ENCODE results near the gene RNF126.
"Not testable (repeated sequence)": the region's sequence is repeated elsewhere in the genome, so short reads cannot be mapped to it uniquely, and the experiment has no call there.

Gene RNF126

DNA sequence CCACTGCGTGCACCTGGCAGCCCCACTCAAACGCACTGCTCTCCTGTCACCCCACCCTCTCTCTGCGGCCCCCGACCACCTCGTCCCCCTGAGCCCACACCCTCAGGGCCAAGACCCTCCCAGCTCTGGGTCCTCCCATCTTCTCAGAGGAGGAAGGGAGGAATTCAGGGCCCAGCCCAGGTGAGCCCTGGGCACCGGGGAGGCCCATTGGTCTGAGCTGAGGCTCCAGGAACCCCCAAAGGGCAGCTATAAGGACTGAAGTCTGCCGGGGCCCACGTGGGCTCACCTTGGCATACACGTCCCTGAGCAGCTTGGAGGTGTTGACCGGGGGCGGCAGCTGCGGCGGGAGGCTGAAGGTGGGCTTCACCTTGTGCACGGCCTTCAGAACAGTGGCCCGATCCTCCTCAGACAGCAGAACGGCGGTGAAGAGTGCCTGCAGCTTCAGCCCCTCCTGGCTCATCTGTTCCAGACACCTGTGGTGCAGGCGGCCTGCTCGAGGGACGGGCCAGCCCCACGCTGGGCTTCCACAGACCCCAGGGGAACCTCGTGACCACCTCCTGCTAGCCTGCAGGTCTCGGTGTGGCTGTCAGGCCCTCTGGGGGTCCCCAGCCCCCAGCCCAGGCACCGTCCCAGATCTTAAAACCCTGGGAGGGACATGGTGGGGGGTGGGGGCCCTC lies 38.4 kb downstream of the RNF126 start:
- DNase-seq = no peak

DNA sequence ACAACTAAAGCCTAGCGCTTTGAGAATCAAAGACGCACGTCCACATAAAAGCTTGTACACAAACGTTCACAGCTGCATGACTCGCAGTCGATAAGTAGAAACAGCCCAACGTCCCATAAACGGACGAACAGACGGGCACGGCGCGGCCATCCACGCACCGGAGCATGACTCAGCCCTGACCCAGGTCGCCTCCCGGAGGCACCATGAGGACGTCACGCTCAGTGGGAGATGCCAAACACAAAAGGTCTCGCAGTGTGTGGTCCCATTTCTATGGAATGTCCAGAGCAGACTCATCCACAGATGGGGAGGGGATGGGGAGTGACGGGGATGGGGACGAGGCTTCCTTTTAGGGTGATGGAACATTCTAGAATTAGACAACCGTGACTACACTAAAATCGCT lies 39.0 kb downstream of the RNF126 start:
- DNase-seq = no peak

DNA sequence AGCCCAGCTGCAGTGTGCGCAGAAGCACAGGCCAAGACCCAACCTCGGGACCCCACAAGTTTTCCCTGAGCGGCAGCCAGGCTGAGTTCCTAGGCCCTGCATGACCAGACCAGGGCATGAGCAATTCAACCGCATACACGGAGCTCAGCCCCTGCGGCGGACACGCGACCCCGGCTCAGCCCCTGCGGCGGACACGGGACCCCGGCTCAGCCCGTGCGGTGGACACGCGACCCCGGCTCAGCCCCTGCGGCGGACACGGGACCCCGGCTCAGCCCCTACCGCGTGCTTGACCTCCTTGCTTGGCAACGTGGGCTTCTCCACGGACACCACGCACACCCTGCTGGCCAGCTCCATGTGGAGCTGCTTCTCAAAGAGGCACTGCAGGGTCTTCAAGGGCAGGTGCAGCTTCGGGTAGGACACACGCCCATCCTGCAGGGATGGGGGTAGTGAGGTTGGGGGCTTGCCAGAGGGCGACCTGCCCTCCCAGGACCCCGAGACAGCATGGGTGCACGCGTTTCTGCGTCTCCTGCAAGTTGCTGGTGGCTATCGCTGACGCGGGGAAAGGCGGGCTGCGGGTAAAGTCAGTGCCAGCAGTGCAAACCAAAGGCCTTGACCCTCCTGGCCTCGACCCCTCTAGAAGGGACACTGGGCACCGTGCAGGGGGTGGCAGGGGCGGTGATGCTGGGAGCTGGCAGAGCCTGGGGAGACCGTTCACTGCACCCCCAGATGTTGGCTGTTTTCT lies 39.7 kb downstream of the RNF126 start:
- DNase-seq = no peak

- no peak for DNase-seq
Measured at GRCh38 chr19:622666-623065, 40.3 kb downstream of the RNF126 start.

GRCh38 chr19:621819-622218 lies 41.2 kb downstream of the RNF126 start:
- DNase-seq = no peak

DNA sequence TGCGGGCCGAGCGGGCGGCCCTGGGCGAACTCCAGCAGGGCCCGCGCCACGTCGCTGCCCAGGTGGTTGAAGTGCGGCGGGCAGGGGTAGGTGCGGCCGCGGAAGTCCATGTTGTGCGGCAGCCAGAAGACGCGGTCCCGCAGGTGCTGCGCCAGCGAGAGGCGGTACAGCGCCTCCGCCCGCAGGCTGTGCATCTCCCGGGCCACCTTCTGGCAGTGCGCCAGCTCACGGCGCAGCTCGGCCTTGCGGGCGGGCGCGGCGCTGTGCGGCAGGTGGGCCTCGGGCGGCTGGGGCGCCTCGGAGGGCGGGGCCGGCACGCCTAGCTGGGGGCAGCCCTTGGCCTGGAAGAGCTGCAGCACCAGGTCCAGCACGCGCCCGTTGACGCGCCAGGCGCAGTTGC lies 41.8 kb downstream of the RNF126 start:
- not testable (repeated sequence) for DNase-seq

GRCh38 chr19:620166-620862 lies 42.7 kb downstream of the RNF126 start:
- no peak for DNase-seq

GRCh38 chr19:619286-620002 lies 43.6 kb downstream of the RNF126 start:
- no peak for DNase-seq

GRCh38 chr19:618674-619285 lies 44.2 kb downstream of the RNF126 start:
- DNase-seq = no peak

GRCh38 chr19:618247-618619 lies 44.8 kb downstream of the RNF126 start:
- no peak for DNase-seq

GRCh38 chr19:617551-618246 lies 45.3 kb downstream of the RNF126 start:
- no peak for DNase-seq

- no peak for DNase-seq
Measured at GRCh38 chr19:616747-617526, 46.1 kb downstream of the RNF126 start.

DNA sequence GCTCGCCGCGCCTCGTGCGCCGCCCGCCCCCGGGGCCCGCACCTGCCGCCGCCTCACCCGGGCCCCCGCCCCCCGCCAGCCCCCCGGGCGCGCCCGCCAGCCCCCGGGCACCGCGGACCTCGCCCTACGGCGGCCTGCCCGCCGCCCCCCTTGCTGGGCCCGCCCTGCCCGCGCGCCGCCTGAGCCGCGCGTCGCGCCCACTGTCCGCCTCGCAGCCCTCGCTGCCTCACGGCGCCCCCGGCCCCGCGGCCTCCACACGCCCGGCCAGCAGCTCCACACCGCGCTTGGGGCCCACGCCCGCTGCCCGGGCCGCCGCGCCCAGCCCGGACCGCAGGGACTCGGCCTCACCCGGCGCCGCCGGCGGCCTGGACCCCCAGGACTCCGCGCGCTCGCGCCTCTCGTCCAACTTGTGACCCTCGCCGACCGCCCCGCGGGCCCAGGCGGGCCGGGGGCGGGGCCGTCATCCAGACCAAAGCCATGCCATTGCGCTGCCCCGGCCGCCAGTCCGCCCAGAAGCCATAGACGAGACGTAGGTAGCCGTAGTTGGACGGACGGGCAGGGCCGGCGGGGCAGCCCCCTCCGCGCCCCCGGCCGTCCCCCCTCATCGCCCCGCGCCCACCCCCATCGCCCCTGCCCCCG lies 46.8 kb downstream of the RNF126 start:
- no peak for DNase-seq

- no peak for DNase-seq
Measured at GRCh38 chr19:615619-616018, 47.4 kb downstream of the RNF126 start.

DNA sequence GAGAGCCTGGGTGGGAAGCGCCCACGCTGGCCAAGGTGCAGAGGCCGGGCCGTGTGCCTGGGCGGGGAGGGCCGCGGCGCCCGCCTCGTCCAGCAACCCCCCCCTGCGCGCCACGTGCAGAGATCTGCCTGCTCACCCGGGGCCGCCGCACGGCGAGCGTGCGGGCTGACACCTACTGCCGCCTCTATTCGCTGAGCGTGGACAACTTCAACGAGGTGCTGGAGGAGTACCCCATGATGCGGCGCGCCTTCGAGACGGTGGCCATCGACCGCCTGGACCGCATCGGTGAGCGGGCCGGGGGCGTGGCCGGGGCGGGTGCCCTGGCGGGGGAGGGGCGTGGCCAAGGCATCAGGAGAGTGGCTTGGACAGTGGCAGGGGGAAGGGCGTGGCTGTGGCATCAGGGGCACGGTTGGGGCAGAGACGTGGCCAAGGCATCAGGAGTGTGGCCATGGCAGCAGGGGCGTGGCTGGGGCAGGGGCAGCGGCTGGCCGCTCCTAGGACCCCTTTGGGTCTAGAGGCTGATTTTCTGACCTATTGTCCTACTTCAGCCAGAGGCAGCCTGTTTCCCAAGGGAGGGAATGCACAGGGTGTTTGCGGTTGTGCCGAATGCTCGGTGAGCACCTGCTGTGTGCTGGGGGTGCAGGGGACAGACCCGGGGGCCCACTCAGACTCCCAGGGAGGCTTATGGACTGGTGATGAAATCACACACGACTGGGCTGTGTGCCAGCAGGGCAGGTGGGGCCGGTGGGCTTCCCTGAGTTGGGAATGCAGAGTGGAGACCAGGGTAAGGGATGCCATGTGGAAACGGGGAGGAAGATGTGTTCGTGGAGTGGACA lies 49.1 kb downstream of the RNF126 start:
- no peak for DNase-seq

DNA sequence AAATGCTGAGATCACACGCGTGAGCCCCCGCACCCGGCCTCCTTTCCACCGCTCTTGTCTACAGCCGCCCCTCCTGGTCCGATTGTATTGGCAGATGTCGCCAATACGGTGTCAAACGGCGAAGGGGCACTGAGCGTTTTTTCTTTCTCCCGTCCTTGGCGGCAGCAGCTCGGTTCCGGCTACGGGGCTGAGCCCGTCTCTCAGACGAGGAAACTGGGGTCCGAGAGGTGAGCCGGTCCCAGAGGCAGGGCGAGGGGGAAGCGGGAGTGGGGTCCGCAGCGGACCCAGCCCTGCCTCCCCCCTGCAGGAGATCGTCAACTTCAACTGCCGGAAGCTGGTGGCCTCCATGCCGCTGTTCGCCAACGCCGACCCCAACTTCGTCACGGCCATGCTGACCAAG lies 50.1 kb downstream of the RNF126 start:
- DNase-seq = no peak

DNA sequence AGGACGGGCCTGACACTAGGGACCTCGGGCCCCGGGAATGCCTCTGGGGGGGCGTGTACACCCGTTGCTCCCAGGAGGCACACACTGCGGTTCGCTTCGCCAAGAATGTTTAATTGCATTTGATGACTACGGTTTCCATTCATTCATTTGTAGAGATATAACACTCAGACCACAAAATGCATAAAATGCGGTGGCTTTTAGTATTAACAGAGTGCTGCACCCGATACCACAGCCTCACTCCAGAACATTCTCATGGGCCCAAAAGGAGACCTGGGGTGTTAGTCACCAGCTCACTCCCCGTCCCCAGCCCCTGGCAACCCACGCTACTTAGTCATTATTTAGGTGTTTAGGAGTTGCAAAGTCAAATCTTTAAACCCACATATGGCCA lies 51.5 kb downstream of the RNF126 start:
- no peak for DNase-seq

- DNase-seq = no peak
Measured at GRCh38 chr19:610801-611480, 52.1 kb downstream of the RNF126 start.

- no peak for DNase-seq
Measured at GRCh38 chr19:610071-610800, 52.8 kb downstream of the RNF126 start.
